Liver (tissue), 9 donors: ENCODE measurements around the gene FGFR3. TPM values are rescaled to one million over a fixed set of nuclear protein-coding genes. Genes with fewer than 3 reads are reported as not detected.

Experiments
- DNase-seq: peaks from one replicate; pipeline ENCODE4 v3.0.0-alpha.2; 2017; ENCODE audit warnings: low spot score
- H3K27ac ChIP-seq, 2 donors: one replicate each; pipeline ENCODE4 v1.7.0; 2013; ENCODE audit warnings: inconsistent platforms in 2 of 2, low read length in 2 of 2, control low read depth in 1 of 2, low read depth in 1 of 2, mild to moderate bottlenecking in 1 of 2
- H3K27me3 ChIP-seq, 4 donors: one replicate each; pipeline versions ENCODE4 v1.6.1 to v1.7.0; 2013; ENCODE audit warnings: low read length in 3 of 4, inconsistent platforms in 1 of 4, mild to moderate bottlenecking in 1 of 4, moderate library complexity in 1 of 4; ENCODE audit not compliant: control insufficient read depth in 4 of 4, insufficient read depth in 4 of 4
- H3K36me3 ChIP-seq, 4 donors: one replicate each; pipeline versions ENCODE4 v1.6.1 to v1.7.0; 2013; ENCODE audit warnings: low read length in 3 of 4, mild to moderate bottlenecking in 3 of 4, low read depth in 1 of 4, moderate library complexity in 1 of 4; ENCODE audit not compliant: control insufficient read depth in 4 of 4, insufficient read depth in 3 of 4
- H3K4me1 ChIP-seq, 4 donors: one replicate each; pipeline versions ENCODE4 v1.6.1 to v1.7.0; 2013; ENCODE audit warnings: low read length in 3 of 4, mild to moderate bottlenecking in 3 of 4, moderate library complexity in 1 of 4; ENCODE audit not compliant: control insufficient read depth in 4 of 4, insufficient read depth in 4 of 4
- H3K4me3 ChIP-seq, 3 donors: one replicate each; pipeline versions ENCODE4 v1.6.1 to v1.7.0; 2013; ENCODE audit warnings: low read length in 3 of 3, control low read depth in 1 of 3, low read depth in 1 of 3, mild to moderate bottlenecking in 1 of 3
- H3K9ac ChIP-seq, 2 donors: one replicate each; pipeline ENCODE4 v1.7.0; 2013; ENCODE audit warnings: low read length in 2 of 2, mild to moderate bottlenecking in 2 of 2, moderate library complexity in 2 of 2, control low read depth in 1 of 2, low read depth in 1 of 2
- H3K9me3 ChIP-seq, 4 donors: one replicate each; pipeline versions ENCODE4 v1.6.1 to v1.7.0; 2013; ENCODE audit warnings: low read length in 3 of 4; ENCODE audit not compliant: control insufficient read depth in 4 of 4
- ATF3 ChIP-seq: IDR thresholded peaks from 2 replicates; pipeline ENCODE4 v1.6.1; 2016; ENCODE audit warnings: antibody characterized with exemption
- EGR1 ChIP-seq, 2 donors: IDR thresholded peaks; 2 replicates each; pipeline ENCODE4 v1.6.1; 2016 to 2018; ENCODE audit warnings: antibody characterized with exemption in 2 of 2, low read depth in 2 of 2
- FOXA1 ChIP-seq: IDR thresholded peaks from 2 replicates; pipeline ENCODE4 v1.6.1; 2016; ENCODE audit warnings: antibody characterized with exemption
- FOXA2 ChIP-seq: IDR thresholded peaks from 2 replicates; pipeline ENCODE4 v1.6.1; 2016; ENCODE audit warnings: antibody characterized with exemption
- GABPA ChIP-seq, 2 donors: IDR thresholded peaks in 1 of 2; conservative IDR thresholded peaks in 1 of 2; 2 replicates each; pipeline ENCODE4 v1.6.1; 2016; ENCODE audit warnings: antibody characterized with exemption in 2 of 2, mild to moderate bottlenecking in 1 of 2, moderate library complexity in 1 of 2
- HNF4A ChIP-seq, 2 donors: conservative IDR thresholded peaks; 2 replicates each; pipeline ENCODE4 v1.6.1; 2016; ENCODE audit warnings: antibody characterized with exemption in 2 of 2, mild to moderate bottlenecking in 2 of 2
- HNF4G ChIP-seq: IDR thresholded peaks from 2 replicates; pipeline ENCODE4 v1.6.1; 2016; ENCODE audit warnings: antibody characterized with exemption
- JUND ChIP-seq, 2 donors: IDR thresholded peaks; 2 replicates each; pipeline ENCODE4 v1.6.1; 2016; ENCODE audit warnings: antibody characterized with exemption in 2 of 2
- MAX ChIP-seq: IDR thresholded peaks from 2 replicates; pipeline ENCODE4 v1.6.1; 2016; ENCODE audit warnings: antibody characterized with exemption
- NR2F2 ChIP-seq: IDR thresholded peaks from 2 replicates; pipeline ENCODE4 v1.6.1; 2016; ENCODE audit warnings: antibody characterized with exemption
- RAD21 ChIP-seq, 2 donors: IDR thresholded peaks; 2 replicates each; pipeline ENCODE4 v1.6.1; 2016; ENCODE audit warnings: antibody characterized with exemption in 2 of 2, mild to moderate bottlenecking in 2 of 2
- REST ChIP-seq: IDR thresholded peaks from 2 replicates; pipeline ENCODE4 v1.6.1; 2016; ENCODE audit warnings: antibody characterized with exemption, mild to moderate bottlenecking
- RXRA ChIP-seq, 2 donors: IDR thresholded peaks; 2 replicates each; pipeline ENCODE4 v1.6.1; 2017 to 2018; ENCODE audit warnings: antibody characterized with exemption in 2 of 2, mild to moderate bottlenecking in 1 of 2
- SP1 ChIP-seq: IDR thresholded peaks from 2 replicates; pipeline ENCODE4 v1.6.1; 2018; ENCODE audit warnings: antibody characterized with exemption, mild to moderate bottlenecking
- TAF1 ChIP-seq: conservative IDR thresholded peaks from 2 replicates; pipeline ENCODE4 v1.6.1; 2016; ENCODE audit warnings: antibody characterized with exemption, mild to moderate bottlenecking
- YY1 ChIP-seq: IDR thresholded peaks from 2 replicates; pipeline ENCODE4 v1.6.1; 2016; ENCODE audit warnings: antibody characterized with exemption, mild to moderate bottlenecking
- WGBS: extraction: QIAGEN DNeasy Blood & Tissue Kit; methylation state at CpG from one replicate; pipeline ENCODE4 v1.1.7; 2013; 5-methylcytosine and 5-hydroxymethylcytosine counted together
- polyA plus RNA-seq, 2 donors: library from polyadenylated mRNA; stranded (reverse) in 1 of 2; unstranded in 1 of 2; fragments of 200-250 nt in 1 of 2; fragments of >200 nt in 1 of 2; fragmentation: Nextera tagmentation in 1 of 2; extraction: Ambion mirVana in 1 of 2; gene quantifications; one replicate each; pipeline versions ENCODE4 v1.2.1 to v1.2.3, GENCODE V29; 2013 to 2015
- total RNA-seq, 2 donors: library from RNA; depleted of rRNA; stranded (reverse); fragments of >200 nt; gene quantifications; one replicate each; pipeline ENCODE4 v1.2.3, GENCODE V29; 2014
- TF ChIP-seq, protein P1 (sequence below): fragments of 150-350 bp; IDR thresholded peaks from 2 replicates; pipeline ENCODE4 v1.5.1; 2017; ENCODE audit warnings: improper control_type of control experiment, low read depth, low read length; ENCODE audit not compliant: missing input control
- TF ChIP-seq, protein P2 (sequence below): IDR thresholded peaks from 2 replicates; pipeline ENCODE4 v1.6.1; 2016; ENCODE audit warnings: antibody characterized with exemption
- donor health status: healthy.
- donor health status: healthy.
- donor health status: healthy.
- donor health status: healthy.
- donor health status: healthy.

FGFR3 gene
- total and polyA plus RNA-seq, 4 donors, result 5.6 to 40.0 (median 29.1) TPM

GRCh38 chr4:1787411-1788077, 5.5 kb upstream of the FGFR3 start:
- Histone ChIP-seq H3K4me1 (peaks cover 3 to 13% (median 10%) of the 10 kb centered on the region in 4 donors), H3K36me3 (no peaks in the 10 kb centered on the region), H3K9me3 (no peaks in the 10 kb centered on the region), H3K27me3 (no peaks in the 10 kb centered on the region), H3K27ac (no peak overlapping the region), H3K4me3 (no peak overlapping the region), H3K9ac (no peak overlapping the region)
- TF ChIP-seq NR2F2 (no peak), FOXA2 (no peak), EGR1 (IDR thresholded peaks at IDR 0.05; ENCODE audit: low read depth in 2 of 2) (no peak), YY1 (no peak), RXRA (IDR thresholded peaks at IDR 0.05) (no peak), ATF3 (no peak), REST (no peak), MAX (no peak), FOXA1 (no peak), RAD21 (IDR thresholded peaks at IDR 0.05) (no peak), JUND (IDR thresholded peaks at IDR 0.05) (no peak), HNF4G (no peak), TAF1 (no peak), GABPA (IDR thresholded peaks at IDR 0.05 in 1 of 2, conservative IDR thresholded peaks at IDR 0.05 in 1 of 2) (no peak), HNF4A (conservative IDR thresholded peaks at IDR 0.05) (no peak), SP1 (no peak)
- TF ChIP-seq, protein P1, sequence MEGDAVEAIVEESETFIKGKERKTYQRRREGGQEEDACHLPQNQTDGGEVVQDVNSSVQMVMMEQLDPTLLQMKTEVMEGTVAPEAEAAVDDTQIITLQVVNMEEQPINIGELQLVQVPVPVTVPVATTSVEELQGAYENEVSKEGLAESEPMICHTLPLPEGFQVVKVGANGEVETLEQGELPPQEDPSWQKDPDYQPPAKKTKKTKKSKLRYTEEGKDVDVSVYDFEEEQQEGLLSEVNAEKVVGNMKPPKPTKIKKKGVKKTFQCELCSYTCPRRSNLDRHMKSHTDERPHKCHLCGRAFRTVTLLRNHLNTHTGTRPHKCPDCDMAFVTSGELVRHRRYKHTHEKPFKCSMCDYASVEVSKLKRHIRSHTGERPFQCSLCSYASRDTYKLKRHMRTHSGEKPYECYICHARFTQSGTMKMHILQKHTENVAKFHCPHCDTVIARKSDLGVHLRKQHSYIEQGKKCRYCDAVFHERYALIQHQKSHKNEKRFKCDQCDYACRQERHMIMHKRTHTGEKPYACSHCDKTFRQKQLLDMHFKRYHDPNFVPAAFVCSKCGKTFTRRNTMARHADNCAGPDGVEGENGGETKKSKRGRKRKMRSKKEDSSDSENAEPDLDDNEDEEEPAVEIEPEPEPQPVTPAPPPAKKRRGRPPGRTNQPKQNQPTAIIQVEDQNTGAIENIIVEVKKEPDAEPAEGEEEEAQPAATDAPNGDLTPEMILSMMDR, result no peak
- TF ChIP-seq, protein P2, sequence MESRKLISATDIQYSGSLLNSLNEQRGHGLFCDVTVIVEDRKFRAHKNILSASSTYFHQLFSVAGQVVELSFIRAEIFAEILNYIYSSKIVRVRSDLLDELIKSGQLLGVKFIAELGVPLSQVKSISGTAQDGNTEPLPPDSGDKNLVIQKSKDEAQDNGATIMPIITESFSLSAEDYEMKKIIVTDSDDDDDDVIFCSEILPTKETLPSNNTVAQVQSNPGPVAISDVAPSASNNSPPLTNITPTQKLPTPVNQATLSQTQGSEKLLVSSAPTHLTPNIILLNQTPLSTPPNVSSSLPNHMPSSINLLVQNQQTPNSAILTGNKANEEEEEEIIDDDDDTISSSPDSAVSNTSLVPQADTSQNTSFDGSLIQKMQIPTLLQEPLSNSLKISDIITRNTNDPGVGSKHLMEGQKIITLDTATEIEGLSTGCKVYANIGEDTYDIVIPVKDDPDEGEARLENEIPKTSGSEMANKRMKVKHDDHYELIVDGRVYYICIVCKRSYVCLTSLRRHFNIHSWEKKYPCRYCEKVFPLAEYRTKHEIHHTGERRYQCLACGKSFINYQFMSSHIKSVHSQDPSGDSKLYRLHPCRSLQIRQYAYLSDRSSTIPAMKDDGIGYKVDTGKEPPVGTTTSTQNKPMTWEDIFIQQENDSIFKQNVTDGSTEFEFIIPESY, result no peak
- DNase-seq, result no peak
- 71% methylated on average over 25 of the region's 25 CpGs for WGBS
